H9 (cell line): Measurements from ENCODE around the gene BPIFB3. TPM values are rescaled to one million over a fixed set of nuclear protein-coding genes. Genes with fewer than 3 reads are reported as not detected.
"Not testable (repeated sequence)": the region's sequence is repeated elsewhere in the genome, so short reads cannot be mapped to it uniquely, and the experiment has no call there.

Experiments used
- DNase-seq: peaks from one replicate; pipeline ENCODE4 v3.0.0-alpha.2; 2017
- H2AFZ ChIP-seq: one replicate; pipeline ENCODE4 v1.6.1; 2013; ENCODE audit warnings: mild to moderate bottlenecking, low read length, control low read depth, moderate library complexity
- H2AK5ac ChIP-seq: 2 replicates; pipeline ENCODE4 v1.6.1; 2013; ENCODE audit warnings: low read length, control low read depth, mixed read lengths; ENCODE audit not compliant: insufficient read length
- H2BK120ac ChIP-seq: one replicate; pipeline ENCODE4 v1.6.1; 2013; ENCODE audit warnings: low read depth, mild to moderate bottlenecking, low read length, control low read depth, inconsistent platforms; ENCODE audit not compliant: poor library complexity, severe bottlenecking
- H2BK12ac ChIP-seq: 2 replicates; pipeline ENCODE4 v1.6.1; 2013; ENCODE audit warnings: low read length, control low read depth, mixed read lengths, low read depth; ENCODE audit not compliant: insufficient read length
- H2BK15ac ChIP-seq: 2 replicates; pipeline ENCODE4 v1.6.1; 2013; ENCODE audit warnings: low read depth, low read length, control low read depth
- H2BK20ac ChIP-seq: one replicate; pipeline ENCODE4 v1.6.1; 2013; ENCODE audit warnings: low read depth, mild to moderate bottlenecking, low read length, control low read depth, inconsistent platforms; ENCODE audit not compliant: poor library complexity, severe bottlenecking
- H2BK5ac ChIP-seq: 2 replicates; pipeline ENCODE4 v1.6.1; 2013; ENCODE audit warnings: low read length, control low read depth, mixed read lengths; ENCODE audit not compliant: insufficient read length
- H3K14ac ChIP-seq: 2 replicates; pipeline ENCODE4 v1.6.1; 2013; ENCODE audit warnings: low read length, control low read depth; ENCODE audit not compliant: insufficient read depth
- H3K18ac ChIP-seq: 2 replicates; pipeline ENCODE4 v1.6.1; 2013; ENCODE audit warnings: low read depth, mild to moderate bottlenecking, mixed read lengths, low read length, control low read depth; ENCODE audit not compliant: insufficient read length
- H3K23ac ChIP-seq: 2 replicates; pipeline ENCODE4 v1.6.1; 2013; ENCODE audit warnings: low read length, control low read depth, mixed read lengths, low read depth; ENCODE audit not compliant: insufficient read length
- H3K23me2 ChIP-seq: 2 replicates; pipeline ENCODE4 v1.6.1; 2013; ENCODE audit warnings: low read depth, mild to moderate bottlenecking, mixed read lengths, low read length, control low read depth; ENCODE audit not compliant: insufficient read length, poor library complexity, severe bottlenecking
- H3K27ac ChIP-seq: 2 replicates; pipeline ENCODE4 v1.5.1; 2013; ENCODE audit warnings: low read length, control low read depth, mixed read lengths, low read depth; ENCODE audit not compliant: insufficient read length
- H3K27me3 ChIP-seq: 2 replicates; pipeline ENCODE4 v1.6.1; 2013; ENCODE audit warnings: low read length, control low read depth, inconsistent platforms; ENCODE audit not compliant: insufficient read depth
- H3K4ac ChIP-seq: 2 replicates; pipeline ENCODE4 v1.6.1; 2013; ENCODE audit warnings: low read depth, mild to moderate bottlenecking, control low read depth, inconsistent platforms, low read length, moderate library complexity
- H3K4me1 ChIP-seq: 2 replicates; pipeline ENCODE4 v1.6.1; 2013; ENCODE audit warnings: low read length, control low read depth, inconsistent platforms; ENCODE audit not compliant: insufficient read depth
- H3K4me2 ChIP-seq: 2 replicates; pipeline ENCODE4 v1.6.1; 2013; ENCODE audit warnings: low read length, control low read depth, mixed read lengths; ENCODE audit not compliant: insufficient read length, insufficient read depth
- H3K56ac ChIP-seq: 2 replicates; pipeline ENCODE4 v1.6.1; 2013; ENCODE audit warnings: low read depth, mild to moderate bottlenecking, mixed read lengths, low read length, control low read depth; ENCODE audit not compliant: insufficient read length
- H3K79me1 ChIP-seq: 2 replicates; pipeline ENCODE4 v1.6.1; 2013; ENCODE audit warnings: low read depth, mild to moderate bottlenecking, moderate library complexity, low read length, control low read depth, inconsistent platforms; ENCODE audit not compliant: insufficient read depth, poor library complexity, severe bottlenecking
- H3K79me2 ChIP-seq: 2 replicates; pipeline ENCODE4 v1.6.1; 2013; ENCODE audit warnings: low read length, control low read depth, inconsistent platforms; ENCODE audit not compliant: insufficient read depth
- H3K9ac ChIP-seq: 2 replicates; pipeline ENCODE4 v1.6.1; 2013; ENCODE audit warnings: low read length, control low read depth, mixed read lengths; ENCODE audit not compliant: insufficient read length; ENCODE audit errors: extremely low read depth
- H3K9me3 ChIP-seq: one replicate; pipeline ENCODE4 v1.6.1; 2013; ENCODE audit warnings: low read depth, low read length, inconsistent platforms; ENCODE audit not compliant: control insufficient read depth
- H3T11ph ChIP-seq: one replicate; pipeline ENCODE4 v1.6.1; 2013; ENCODE audit warnings: mild to moderate bottlenecking, low read length, control low read depth, inconsistent platforms
- H4K20me1 ChIP-seq: one replicate; pipeline ENCODE4 v1.6.1; 2013; ENCODE audit not compliant: control insufficient read depth, insufficient read length, insufficient read depth
- H4K5ac ChIP-seq: 2 replicates; pipeline ENCODE4 v1.6.1; 2013; ENCODE audit warnings: low read depth, mild to moderate bottlenecking, mixed read lengths, low read length, control low read depth; ENCODE audit not compliant: insufficient read length
- H4K8ac ChIP-seq: replicated peaks from 2 replicates; pipeline ENCODE4 v1.6.1; 2013; ENCODE audit warnings: low read length, control low read depth, mixed read lengths, low read depth; ENCODE audit not compliant: insufficient read length
- H4K91ac ChIP-seq: 2 replicates; pipeline ENCODE4 v1.6.1; 2013; ENCODE audit warnings: low read depth, mild to moderate bottlenecking, moderate library complexity, mixed read lengths, low read length, control low read depth; ENCODE audit not compliant: insufficient read length
- H3K27ac Mint-ChIP-seq, 3 experiments: 2 replicates in 2 of 3; 3 replicates in 1 of 3; pipeline ENCODE4 v1.8.0; 2020 to 2021; ENCODE audit warnings: mixed read lengths in 3 of 3, mild to moderate bottlenecking in 1 of 3, moderate library complexity in 1 of 3
- H3K27me3 Mint-ChIP-seq: 2 replicates; pipeline ENCODE4 v1.8.0; 2021; ENCODE audit warnings: low read depth, mild to moderate bottlenecking, moderate library complexity, mixed read lengths
- H3K36me3 Mint-ChIP-seq, 3 experiments: 2 replicates in 2 of 3; 3 replicates in 1 of 3; pipeline ENCODE4 v1.8.0; 2020 to 2021; ENCODE audit warnings: low read depth in 3 of 3, mixed read lengths in 3 of 3; ENCODE audit not compliant: insufficient read depth in 1 of 3
- H3K4me1 Mint-ChIP-seq, 2 experiments: 2 replicates each; pipeline ENCODE4 v1.8.0; 2020; ENCODE audit warnings: mixed read lengths in 2 of 2
- H3K4me3 Mint-ChIP-seq, 2 experiments: 2 replicates in 1 of 2; 3 replicates in 1 of 2; pipeline ENCODE4 v1.8.0; 2020 to 2021; ENCODE audit warnings: mild to moderate bottlenecking in 2 of 2, mixed read lengths in 2 of 2, moderate library complexity in 1 of 2
- H3K9me3 Mint-ChIP-seq, 2 experiments: 2 replicates in 1 of 2; 3 replicates in 1 of 2; pipeline ENCODE4 v1.8.0; 2020; ENCODE audit warnings: mild to moderate bottlenecking in 2 of 2, mixed read lengths in 2 of 2, moderate library complexity in 1 of 2
- CTCF ChIP-seq: fragments of 200-600 bp; sonication (generic); conservative IDR thresholded peaks from 3 replicates; pipeline ENCODE4 v1.8.0; 2021; ENCODE audit warnings: antibody characterized with exemption, mild to moderate bottlenecking
- WGBS: extraction: QIAGEN DNeasy Blood & Tissue Kit; methylation state at CpG from one replicate; pipeline ENCODE4 v1.1.7; 2013; ENCODE audit warnings: missing lambda C conversion rate, low lambda C conversion rate, mixed read lengths; ENCODE audit not compliant: insufficient read length; ENCODE audit errors: extremely low coverage; 5-methylcytosine and 5-hydroxymethylcytosine counted together
- total RNA-seq: library from RNA; stranded (reverse); gene quantifications from 2 replicates; pipeline ENCODE4 v1.2.1, GENCODE V29; 2021

The BPIFB3 gene
- total RNA-seq, 1 experiment from 2014 or later = not detected

GRCh38 chr20:33113387-33113908, 59.7 kb downstream of the BPIFB3 start:
- H3K27me3 Mint-ChIP-seq = peaks cover 19% of the 10 kb centered on the region
- Histone ChIP-seq H3K23ac (no peak overlapping the region), H3K9ac (no peak overlapping the region), H2BK12ac (no peak overlapping the region), H4K8ac (no peak overlapping the region), H3K4ac (no peak overlapping the region), H2BK20ac (no peak overlapping the region), H3K56ac (no peak overlapping the region), H2AFZ (no peak overlapping the region), H2BK15ac (no peak overlapping the region), H3K27ac (no peak overlapping the region), H3K23me2 (no peaks in the 10 kb centered on the region), H3K18ac (no peak overlapping the region), H3T11ph (no peak overlapping the region), H2BK5ac (no peak overlapping the region), H2AK5ac (no peak overlapping the region), H2BK120ac (no peak overlapping the region), H3K4me2 (no peak overlapping the region), H3K27me3 (no peaks in the 10 kb centered on the region), H3K79me1 (no peaks in the 10 kb centered on the region), H3K4me1 (no peaks in the 10 kb centered on the region), H3K14ac (no peak overlapping the region), H4K5ac (no peak overlapping the region), H4K91ac (no peak overlapping the region), H4K20me1 (no peaks in the 10 kb centered on the region), H3K9me3 (no peaks in the 10 kb centered on the region), H3K79me2 (no peaks in the 10 kb centered on the region)
- DNase-seq = no peak
- peaks cover 9 to 19% (median 14%) of the 10 kb centered on the region in 3 experiments for H3K36me3 Mint-ChIP-seq
- no peak for TF ChIP-seq CTCF
- WGBS = no CpG with 5 or more reads among the region's 6 CpGs
- peaks cover 24 to 27% of the 10 kb centered on the region in 2 experiments for H3K9me3 Mint-ChIP-seq
- no peak overlapping the region for H3K27ac Mint-ChIP-seq
- H3K4me1 Mint-ChIP-seq = no peaks in the 10 kb centered on the region
- H3K4me3 Mint-ChIP-seq = no peak overlapping the region

- H2BK5ac ChIP-seq, H4K91ac ChIP-seq, H3K27ac Mint-ChIP-seq, H3K4me1 ChIP-seq, H3K27me3 ChIP-seq, H3K4me3 Mint-ChIP-seq, H2BK12ac ChIP-seq, H4K5ac ChIP-seq, H3K27ac ChIP-seq, H4K20me1 ChIP-seq, H3K56ac ChIP-seq, H3K23me2 ChIP-seq, H3K4me2 ChIP-seq, H3K4me1 Mint-ChIP-seq, H2AK5ac ChIP-seq, H3K79me2 ChIP-seq, H3K14ac ChIP-seq, DNase-seq, H3K9ac ChIP-seq, H3K4ac ChIP-seq, H3K9me3 ChIP-seq, H3T11ph ChIP-seq, H2BK15ac ChIP-seq, H3K79me1 ChIP-seq, H2AFZ ChIP-seq, H2BK20ac ChIP-seq, H3K18ac ChIP-seq, H2BK120ac ChIP-seq, H3K23ac ChIP-seq, H4K8ac ChIP-seq: not testable (repeated sequence)
- peaks cover 9 to 19% (median 14%) of the 10 kb centered on the region in 3 experiments for H3K36me3 Mint-ChIP-seq
- WGBS = no CpG with 5 or more reads among the region's 34 CpGs
- H3K9me3 Mint-ChIP-seq = peaks cover 29 to 31% of the 10 kb centered on the region in 2 experiments
- peaks cover 21% of the 10 kb centered on the region for H3K27me3 Mint-ChIP-seq
These were observed 61.8 kb downstream of the BPIFB3 start for GRCh38 chr20:33115501-33115900.
